GM13976 (cell line): ENCODE results near the gene SGSH.

Experiments used
- DNase-seq: peaks from one replicate; pipeline ENCODE4 v3.0.0; 2012; ENCODE audit warnings: low spot score
- in situ Hi-C: fragments of 300-500 bp; cut with MboI; formaldehyde crosslinking; loops from one replicate; pipeline ENCODE4 v1.12.0; 2022; ENCODE audit warnings: low sequenced_read_pairs, mixed read lengths, inconsistent platforms; ENCODE audit not compliant: unreplicated experiment
- TF ChIP-seq, protein P1 (sequence below): IDR thresholded peaks from 2 replicates; pipeline ENCODE4 v1.5.1; 2012; ENCODE audit warnings: borderline replicate concordance, mild to moderate bottlenecking; ENCODE audit not compliant: insufficient read depth; ENCODE audit errors: extremely low read depth, missing control alignments, control extremely low read depth

Gene SGSH

DNA sequence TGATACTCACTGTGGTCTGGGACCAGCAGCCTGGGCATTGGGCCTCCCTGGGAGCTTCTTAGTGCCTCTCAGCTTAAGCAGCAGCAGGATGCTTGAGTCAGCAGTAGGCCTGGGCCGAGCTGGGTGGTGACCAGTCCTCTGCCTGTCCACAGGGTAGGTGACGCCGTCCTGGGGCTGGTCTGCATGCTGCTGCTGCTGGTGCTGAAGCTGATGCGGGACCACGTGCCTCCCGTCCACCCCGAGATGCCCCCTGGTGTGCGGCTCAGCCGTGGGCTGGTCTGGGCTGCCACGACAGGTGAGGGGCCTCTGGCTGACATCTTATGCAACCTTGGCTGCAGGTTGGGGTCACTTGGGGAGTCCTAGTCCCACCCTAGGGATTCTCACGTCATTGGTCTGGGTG is 7.5 kb upstream of the SGSH start:
- in situ Hi-C loops = no loop called here
- TF ChIP-seq, protein P1, sequence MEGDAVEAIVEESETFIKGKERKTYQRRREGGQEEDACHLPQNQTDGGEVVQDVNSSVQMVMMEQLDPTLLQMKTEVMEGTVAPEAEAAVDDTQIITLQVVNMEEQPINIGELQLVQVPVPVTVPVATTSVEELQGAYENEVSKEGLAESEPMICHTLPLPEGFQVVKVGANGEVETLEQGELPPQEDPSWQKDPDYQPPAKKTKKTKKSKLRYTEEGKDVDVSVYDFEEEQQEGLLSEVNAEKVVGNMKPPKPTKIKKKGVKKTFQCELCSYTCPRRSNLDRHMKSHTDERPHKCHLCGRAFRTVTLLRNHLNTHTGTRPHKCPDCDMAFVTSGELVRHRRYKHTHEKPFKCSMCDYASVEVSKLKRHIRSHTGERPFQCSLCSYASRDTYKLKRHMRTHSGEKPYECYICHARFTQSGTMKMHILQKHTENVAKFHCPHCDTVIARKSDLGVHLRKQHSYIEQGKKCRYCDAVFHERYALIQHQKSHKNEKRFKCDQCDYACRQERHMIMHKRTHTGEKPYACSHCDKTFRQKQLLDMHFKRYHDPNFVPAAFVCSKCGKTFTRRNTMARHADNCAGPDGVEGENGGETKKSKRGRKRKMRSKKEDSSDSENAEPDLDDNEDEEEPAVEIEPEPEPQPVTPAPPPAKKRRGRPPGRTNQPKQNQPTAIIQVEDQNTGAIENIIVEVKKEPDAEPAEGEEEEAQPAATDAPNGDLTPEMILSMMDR = no peak
- DNase-seq = no peak

DNA sequence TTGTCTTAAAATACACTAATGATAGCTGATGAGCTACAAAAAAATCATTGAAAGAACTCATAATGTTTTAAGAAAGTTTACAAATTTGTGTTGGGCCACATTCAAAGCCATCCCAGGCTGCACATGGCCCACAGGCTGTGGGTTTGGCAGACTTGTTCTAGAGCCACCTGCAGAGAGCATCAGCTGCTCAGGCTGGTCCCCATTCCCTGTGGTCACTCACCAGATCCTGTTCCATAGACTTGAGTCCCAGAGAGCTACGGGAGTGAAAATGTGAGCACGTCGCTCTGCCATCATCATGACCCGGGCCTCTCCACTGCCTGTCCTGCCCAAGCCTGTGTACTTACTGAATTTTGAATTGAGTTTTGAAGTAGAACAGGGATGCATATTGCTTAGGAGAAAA is 7.0 kb upstream of the SGSH start:
- in situ Hi-C loops = no loop called here
- no peak for DNase-seq
- TF ChIP-seq, protein P1 = no peak

DNA sequence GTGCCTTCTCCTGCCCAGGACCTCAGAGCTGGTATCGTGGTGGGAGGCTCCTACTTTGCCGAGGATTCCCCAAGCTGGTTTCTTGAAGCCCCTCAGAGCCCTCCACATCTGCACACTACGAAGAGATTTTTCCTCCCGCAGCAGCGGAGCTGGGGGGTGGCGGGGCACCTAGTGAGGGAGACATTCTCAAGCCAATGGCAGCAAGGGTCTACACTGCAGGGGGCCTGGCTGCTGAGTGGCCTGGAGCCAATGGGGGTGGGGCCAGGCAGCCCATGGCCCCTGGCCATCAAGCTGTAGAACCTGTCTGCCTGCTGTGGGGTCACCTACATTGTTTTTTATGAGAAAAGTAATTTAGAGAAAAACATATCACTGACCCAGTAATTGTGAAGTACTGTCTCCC is 5.1 kb upstream of the SGSH start:
- in situ Hi-C loops = no loop called here
- TF ChIP-seq, protein P1 = no peak

DNA sequence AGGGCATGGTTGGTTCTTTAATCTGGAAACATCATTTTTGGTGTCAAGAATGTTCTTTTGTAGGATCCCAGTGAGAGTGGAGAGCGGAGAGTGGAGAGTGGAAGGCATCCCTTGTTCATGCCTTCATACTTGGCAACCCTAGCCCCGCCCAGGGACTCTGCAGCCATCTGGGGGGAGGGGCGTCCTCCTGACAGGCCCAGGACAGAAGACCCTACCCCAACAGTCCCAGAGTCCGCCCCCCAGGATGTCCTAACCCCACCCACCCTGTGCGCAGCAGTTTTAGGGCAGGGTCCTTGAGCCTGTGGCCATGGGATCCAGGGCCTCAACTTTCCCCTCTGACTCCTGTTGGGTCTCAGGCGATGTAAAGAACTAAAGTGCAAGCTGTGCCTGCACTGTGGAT is 4.5 kb upstream of the SGSH start:
- TF ChIP-seq, protein P1 = no peak
- no peak for DNase-seq
- in situ Hi-C loops = no loop called here

More for the DNA sequence above, 5.1 kb upstream of the SGSH start:
- DNase-seq = no peak

DNA sequence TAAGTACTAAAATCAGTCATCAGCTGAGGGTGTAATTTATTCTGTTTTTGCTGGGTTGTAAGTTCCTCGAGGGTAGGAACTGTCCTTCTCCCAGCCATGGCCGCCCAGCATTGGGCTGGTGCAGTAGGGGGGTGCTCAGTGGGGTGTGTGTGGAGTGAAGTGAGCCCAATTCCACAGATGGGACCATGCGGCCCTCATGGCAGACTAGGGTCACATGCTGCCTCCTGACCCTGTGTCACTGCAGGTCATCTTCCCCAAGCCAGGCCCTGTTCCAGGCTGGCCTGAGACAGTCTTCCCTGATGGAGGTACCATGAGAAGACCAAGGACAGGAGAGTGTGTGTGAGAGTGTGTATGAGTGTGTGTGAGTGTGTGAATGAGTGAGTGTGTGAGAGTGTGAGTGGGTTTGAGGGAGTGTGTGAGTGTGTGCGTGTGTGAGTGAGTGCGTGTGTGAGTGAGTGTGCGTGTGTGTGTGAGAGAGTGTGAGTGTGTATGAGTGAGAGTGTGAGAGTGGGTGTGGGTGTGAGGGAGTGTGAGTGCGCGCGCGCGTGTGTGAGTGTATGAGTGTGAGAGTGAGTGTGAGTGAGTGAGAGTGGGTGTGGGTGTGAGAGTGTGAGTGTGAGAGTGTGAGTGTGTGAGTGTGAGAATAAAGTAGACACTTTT is 3.8 kb upstream of the SGSH start:
- DNase-seq = no peak
- TF ChIP-seq, protein P1 = no peak
- in situ Hi-C loops = no loop called here

DNA sequence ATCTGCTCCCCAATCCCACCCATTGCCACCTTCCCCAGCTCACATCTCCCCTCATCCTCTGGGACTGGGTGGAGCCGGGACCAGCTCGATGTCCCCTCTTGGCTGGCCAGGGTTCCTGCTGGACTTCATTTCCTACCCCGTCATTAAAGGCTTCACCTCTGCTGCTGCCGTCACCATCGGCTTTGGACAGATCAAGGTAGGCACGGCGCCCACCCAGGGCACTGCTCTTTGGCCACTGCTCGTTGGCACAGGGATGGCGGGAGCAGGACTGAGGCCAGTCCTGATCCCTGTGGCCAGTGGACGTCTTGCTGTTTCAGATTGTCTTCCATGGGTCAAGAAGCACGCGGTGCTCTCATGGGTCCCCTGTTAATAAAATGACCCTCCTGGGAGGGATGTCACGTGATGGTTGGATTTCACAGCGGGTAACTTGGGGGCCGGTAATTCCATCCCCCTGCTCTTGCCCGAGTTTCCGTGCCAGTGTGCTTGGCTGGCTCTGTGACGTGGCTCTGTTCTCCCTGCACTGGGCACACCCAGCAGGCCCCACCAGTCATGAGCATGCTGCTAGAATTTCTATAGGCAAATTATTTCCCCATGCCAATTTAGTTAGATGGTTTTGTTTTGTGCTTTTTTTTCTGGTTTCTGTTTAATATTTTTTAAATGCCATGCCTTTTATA is 3.1 kb upstream of the SGSH start:
- TF ChIP-seq, protein P1 = no peak
- DNase-seq = no peak
- in situ Hi-C loops = no loop called here
